AG04450 (cell line): ENCODE data around the gene FBXO47. TPM values are rescaled to one million over a fixed set of nuclear protein-coding genes. Genes with fewer than 3 reads are reported as not detected.
"Not testable (repeated sequence)": the region's sequence is repeated elsewhere in the genome, so short reads cannot be mapped to it uniquely, and the experiment has no call there.

Experiments used
- CTCF ChIA-PET: fragments of 300-600, 350-600 bp; formaldehyde crosslinking; extraction: SDS; loops from one replicate; lab custom pipeline; 2022; ENCODE audit warnings: antibody characterized with exemption, inconsistent platforms; lab: Charles Lee
- POLR2A ChIA-PET: fragments of 350-600 bp; formaldehyde crosslinking; extraction: SDS; loops from one replicate; lab custom pipeline; 2021; ENCODE audit warnings: antibody characterized with exemption, inconsistent platforms; lab: Yijun Ruan, JAX
- DNase-seq: peaks from one replicate; pipeline ENCODE4 v3.0.0-alpha.2; 2011; ENCODE audit warnings: low read depth, low spot score
- H3K27ac ChIP-seq: one replicate; pipeline ENCODE4 v1.5.1; 2012; ENCODE audit warnings: low read depth, low read length, control low read depth
- H3K27me3 ChIP-seq: one replicate; pipeline ENCODE4 v1.6.0; 2012; ENCODE audit warnings: low read length; ENCODE audit not compliant: control insufficient read depth, insufficient read depth
- H3K4me3 ChIP-seq: 2 replicates; pipeline ENCODE4 v1.5.1; 2011; ENCODE audit warnings: mild to moderate bottlenecking, low read depth, low read length, control low read depth
- H3K9me3 ChIP-seq: 2 replicates; pipeline ENCODE4 v1.5.1; 2012; ENCODE audit warnings: low read length; ENCODE audit not compliant: control insufficient read depth, insufficient read depth
- CTCF ChIP-seq: IDR thresholded peaks from 2 replicates; pipeline ENCODE4 v1.5.1; 2011; ENCODE audit warnings: low read depth, low read length, control low read depth, inconsistent platforms
- polyA plus RNA-seq: library from polyadenylated mRNA; depleted of rRNA; stranded (reverse); fragments of >200 nt; gene quantifications from 2 replicates; pipeline ENCODE4 v1.2.3, GENCODE V29; 2011

Gene FBXO47
- polyA plus RNA-seq, 1 experiment: not detected

GRCh38 chr17:38981636-38982035, 14.4 kb upstream of the FBXO47 start:
- ChIA-PET CTCF (interaction anchor here (0.6 to 6.4 kb wide), 10 partner anchors 8 to 263 kb away, joined by 3 to 367 read pairs (median 8); partner anchors contain the start of gene PLXDC1), POLR2A (interaction anchor here (1.0 kb wide), 1 partner anchor 23 kb away, joined by 7 read pairs; no protein-coding TSS in a partner anchor)
- TF ChIP-seq CTCF: no peak
- Histone ChIP-seq H3K27me3 (no peaks in the 10 kb centered on the region), H3K4me3 (no peak overlapping the region), H3K27ac (no peak overlapping the region), H3K9me3 (no peaks in the 10 kb centered on the region)
- DNase-seq: no peak

- TF ChIP-seq CTCF: no peak
- Histone ChIP-seq H3K9me3 (no peaks in the 10 kb centered on the region), H3K27ac (no peak overlapping the region), H3K4me3 (no peak overlapping the region), H3K27me3 (no peaks in the 10 kb centered on the region)
- CTCF ChIA-PET: interaction anchor here (1.6 to 6.4 kb wide), 5 partner anchors 100 to 264 kb away, joined by 3 to 367 read pairs (median 9); partner anchors contain the start of gene PLXDC1
- DNase-seq: no peak
- POLR2A ChIA-PET: no interaction called here
These were observed 13.5 kb upstream of the FBXO47 start for GRCh38 chr17:38980490-38981217.

- no peak for TF ChIP-seq CTCF
- Histone ChIP-seq H3K9me3 (no peaks in the 10 kb centered on the region), H3K4me3 (no peak overlapping the region), H3K27ac (no peak overlapping the region), H3K27me3 (no peaks in the 10 kb centered on the region)
- ChIA-PET POLR2A (interaction anchor here (1.2 kb wide), 1 partner anchor 20 kb away, joined by 4 read pairs; no protein-coding TSS in a partner anchor), CTCF (interaction anchor here (0.6 to 2.7 kb wide), 2 partner anchors 175 to 197 kb away, joined by 4 to 18 read pairs; no protein-coding TSS in a partner anchor)
- DNase-seq: no peak
These were observed 11.0 kb upstream of the FBXO47 start for GRCh38 chr17:38978180-38978579.

- not testable (repeated sequence) for H3K9me3 ChIP-seq, H3K27ac ChIP-seq, H3K4me3 ChIP-seq, DNase-seq, H3K27me3 ChIP-seq
- ChIA-PET CTCF (interaction anchor here (0.6 to 2.7 kb wide), 4 partner anchors 48 to 268 kb away, joined by 3 to 18 read pairs (median 4); no protein-coding TSS in a partner anchor), POLR2A (interaction anchor here (0.7 kb wide), 1 partner anchor 74 kb away, joined by 3 read pairs; no protein-coding TSS in a partner anchor)
These were observed 9.0 kb upstream of the FBXO47 start for GRCh38 chr17:38976187-38976551.

GRCh38 chr17:38970804-38971203, 3.6 kb upstream of the FBXO47 start:
- H3K27me3 ChIP-seq: no peaks in the 10 kb centered on the region
- H3K4me3 ChIP-seq: no peak overlapping the region
- H3K9me3 ChIP-seq: peaks cover 4% of the 10 kb centered on the region; the same call in 1 of the 2 replicates
- POLR2A ChIA-PET: no interaction called here
- H3K27ac ChIP-seq: no peak overlapping the region
- no peak for DNase-seq
- CTCF ChIA-PET: interaction anchor here (1.4 kb wide), 1 partner anchor 12 kb away, joined by 10 read pairs; no protein-coding TSS in a partner anchor
- TF ChIP-seq CTCF: no peak
